Panc1 (cell line): ENCODE results near the gene ARSG. TPM values are rescaled to one million over a fixed set of nuclear protein-coding genes. Genes with fewer than 3 reads are reported as not detected.
"Not testable (repeated sequence)": the region's sequence is repeated elsewhere in the genome, so short reads cannot be mapped to it uniquely, and the experiment has no call there.

Source experiments
- ATAC-seq: fragments of 200-7000 bp; cut with Tn5 transposase; 2 replicates; pipeline ENCODE4 v1.9.1; 2020; ENCODE audit warnings: mild to moderate bottlenecking, moderate library complexity
- BruUV-seq: library from RNA; stranded (reverse); fragments of 400-500 nt; replicated peaks from 2 replicates; lab custom pipeline; 2021; lab: Mats Ljungman, UMichigan
- CTCF ChIA-PET: fragments of 300-600 bp; sonication (Branson Sonifier 250); formaldehyde crosslinking; loops from one replicate; lab custom pipeline; 2022; ENCODE audit warnings: antibody characterized with exemption; lab: Charles Lee
- POLR2A ChIA-PET: fragments of 300-600 bp; sonication (Branson Sonifier 250); formaldehyde crosslinking; loops from one replicate; lab custom pipeline; 2022; ENCODE audit warnings: antibody characterized with exemption; lab: Charles Lee
- DNase-seq: peaks from one replicate; pipeline ENCODE4 v3.0.0-alpha.2; 2010; ENCODE audit warnings: low read depth, low spot score
- H3K27ac ChIP-seq: 2 replicates; pipeline ENCODE4 v1.5.1; 2011; ENCODE audit warnings: mild to moderate bottlenecking, low read length, inconsistent platforms
- H3K27me3 ChIP-seq: fragments of 200-500 bp; sonication (Bioruptor generic); 2 replicates; pipeline ENCODE4 v1.6.0; 2014; ENCODE audit warnings: low read length, inconsistent platforms; ENCODE audit not compliant: control insufficient read depth, insufficient read depth
- H3K36me3 ChIP-seq: fragments of 200-500 bp; sonication (Bioruptor generic); 2 replicates; pipeline ENCODE4 v1.5.1; 2014; ENCODE audit warnings: inconsistent platforms, mild to moderate bottlenecking, low read length, moderate library complexity; ENCODE audit not compliant: control insufficient read depth, insufficient read depth
- H3K4me1 ChIP-seq: 2 replicates; pipeline ENCODE4 v1.5.1; 2011; ENCODE audit warnings: inconsistent platforms, mild to moderate bottlenecking, low read length, moderate library complexity; ENCODE audit not compliant: control insufficient read depth, insufficient read depth
- H3K4me3 ChIP-seq, 2 experiments: 2 replicates each; pipeline ENCODE4 v1.5.1; 2011 to 2012; ENCODE audit warnings: low read depth in 2 of 2, low read length in 2 of 2, mild to moderate bottlenecking in 2 of 2, inconsistent platforms in 1 of 2, moderate library complexity in 1 of 2
- H3K9me3 ChIP-seq: fragments of 200-500 bp; sonication (Bioruptor generic); 2 replicates; pipeline ENCODE4 v1.5.1; 2014; ENCODE audit warnings: low read depth, mild to moderate bottlenecking, inconsistent platforms, low read length, moderate library complexity; ENCODE audit not compliant: control insufficient read depth, insufficient read depth
- POLR2AphosphoS5 ChIP-seq: IDR thresholded peaks from 2 replicates; pipeline ENCODE4 v1.6.1; 2012; ENCODE audit warnings: mild to moderate bottlenecking, low read depth, low read length, moderate library complexity
- SIN3A ChIP-seq: IDR thresholded peaks from 2 replicates; pipeline ENCODE4 v1.6.1; 2012; ENCODE audit warnings: low read depth, mild to moderate bottlenecking, low read length, moderate library complexity, borderline replicate concordance; ENCODE audit not compliant: insufficient read depth
- TCF7L2 ChIP-seq: IDR thresholded peaks from 2 replicates; pipeline ENCODE4 v1.6.1; 2011; ENCODE audit warnings: mild to moderate bottlenecking, low read depth, low read length, inconsistent platforms
- in situ Hi-C: cut with HindIII; loops from 2 replicates; pipeline ENCODE4 v1.10.0; 2016; ENCODE audit warnings: low sequenced_read_pairs, low pct_unique_long_range_greater_than_20kb
- intact Hi-C: fragments of 100-400 bp; cut with micrococcal nuclease; formaldehyde crosslinking; loops from one replicate; pipeline ENCODE4 v1.10.0; 2022; ENCODE audit not compliant: unreplicated experiment
- total RNA-seq: library from RNA; stranded (reverse); gene quantifications from one replicate; pipeline ENCODE4 v1.2.1, GENCODE V29; 2021; ENCODE audit not compliant: unreplicated experiment
- TF ChIP-seq, protein P1 (sequence below): fragments of 450-650 bp; IDR thresholded peaks from 2 replicates; pipeline ENCODE4 v1.5.1; 2017; ENCODE audit warnings: mild to moderate bottlenecking
- TF ChIP-seq, protein P2 (sequence below), 2 experiments: IDR thresholded peaks; 2 replicates each; pipeline ENCODE4 v1.6.1; 2011 to 2012; ENCODE audit warnings: low read depth in 2 of 2, control low read depth in 1 of 2, low read length in 1 of 2, mild to moderate bottlenecking in 1 of 2, moderate library complexity in 1 of 2; ENCODE audit not compliant: insufficient read depth in 1 of 2

ARSG gene
- total RNA-seq, 1 experiment from 2014 or later, result 2.3 TPM

- Histone ChIP-seq H3K4me3 (no peak overlapping the region), H3K27ac (no peak overlapping the region), H3K4me1 (no peaks in the 10 kb centered on the region), H3K36me3 (no peaks in the 10 kb centered on the region), H3K27me3 (no peaks in the 10 kb centered on the region), H3K9me3 (no peaks in the 10 kb centered on the region)
- in situ Hi-C loops, result no loop called here
- DNase-seq, result no peak
- no peak for ATAC-seq
- intact Hi-C loops, result no loop called here
- CTCF ChIA-PET, result no interaction called here
- POLR2A ChIA-PET, result no interaction called here
- TF ChIP-seq, protein P1, sequence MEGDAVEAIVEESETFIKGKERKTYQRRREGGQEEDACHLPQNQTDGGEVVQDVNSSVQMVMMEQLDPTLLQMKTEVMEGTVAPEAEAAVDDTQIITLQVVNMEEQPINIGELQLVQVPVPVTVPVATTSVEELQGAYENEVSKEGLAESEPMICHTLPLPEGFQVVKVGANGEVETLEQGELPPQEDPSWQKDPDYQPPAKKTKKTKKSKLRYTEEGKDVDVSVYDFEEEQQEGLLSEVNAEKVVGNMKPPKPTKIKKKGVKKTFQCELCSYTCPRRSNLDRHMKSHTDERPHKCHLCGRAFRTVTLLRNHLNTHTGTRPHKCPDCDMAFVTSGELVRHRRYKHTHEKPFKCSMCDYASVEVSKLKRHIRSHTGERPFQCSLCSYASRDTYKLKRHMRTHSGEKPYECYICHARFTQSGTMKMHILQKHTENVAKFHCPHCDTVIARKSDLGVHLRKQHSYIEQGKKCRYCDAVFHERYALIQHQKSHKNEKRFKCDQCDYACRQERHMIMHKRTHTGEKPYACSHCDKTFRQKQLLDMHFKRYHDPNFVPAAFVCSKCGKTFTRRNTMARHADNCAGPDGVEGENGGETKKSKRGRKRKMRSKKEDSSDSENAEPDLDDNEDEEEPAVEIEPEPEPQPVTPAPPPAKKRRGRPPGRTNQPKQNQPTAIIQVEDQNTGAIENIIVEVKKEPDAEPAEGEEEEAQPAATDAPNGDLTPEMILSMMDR, result no peak
- TF ChIP-seq TCF7L2, result no peak
- no TSS peak for BruUV-seq
Observed at GRCh38 chr17:68401288-68401687, 110.0 kb downstream of the ARSG start.

DNA sequence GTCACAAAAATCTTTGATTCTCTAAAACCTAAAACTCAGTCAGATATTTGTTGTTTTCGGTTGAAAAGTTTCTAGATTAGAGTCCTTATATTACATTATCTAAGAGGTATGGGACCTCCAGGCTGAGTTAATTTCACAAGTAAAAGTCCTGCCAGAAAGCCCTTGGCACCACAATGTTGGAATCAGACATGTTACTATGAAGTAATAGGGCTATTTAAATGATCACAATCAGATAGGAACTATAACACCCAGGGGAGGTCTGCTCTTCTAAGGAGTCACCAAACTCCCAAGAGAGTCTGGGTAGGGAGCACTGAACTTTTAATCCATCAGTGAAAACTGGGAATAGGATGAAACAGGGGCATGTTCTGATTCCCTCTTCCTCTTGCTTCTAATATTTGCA is 111.8 kb downstream of the ARSG start:
- TF ChIP-seq, protein P1, result no peak
- TF ChIP-seq TCF7L2, result no peak
- no peak for TF ChIP-seq SIN3A
- TF ChIP-seq, protein P2, sequence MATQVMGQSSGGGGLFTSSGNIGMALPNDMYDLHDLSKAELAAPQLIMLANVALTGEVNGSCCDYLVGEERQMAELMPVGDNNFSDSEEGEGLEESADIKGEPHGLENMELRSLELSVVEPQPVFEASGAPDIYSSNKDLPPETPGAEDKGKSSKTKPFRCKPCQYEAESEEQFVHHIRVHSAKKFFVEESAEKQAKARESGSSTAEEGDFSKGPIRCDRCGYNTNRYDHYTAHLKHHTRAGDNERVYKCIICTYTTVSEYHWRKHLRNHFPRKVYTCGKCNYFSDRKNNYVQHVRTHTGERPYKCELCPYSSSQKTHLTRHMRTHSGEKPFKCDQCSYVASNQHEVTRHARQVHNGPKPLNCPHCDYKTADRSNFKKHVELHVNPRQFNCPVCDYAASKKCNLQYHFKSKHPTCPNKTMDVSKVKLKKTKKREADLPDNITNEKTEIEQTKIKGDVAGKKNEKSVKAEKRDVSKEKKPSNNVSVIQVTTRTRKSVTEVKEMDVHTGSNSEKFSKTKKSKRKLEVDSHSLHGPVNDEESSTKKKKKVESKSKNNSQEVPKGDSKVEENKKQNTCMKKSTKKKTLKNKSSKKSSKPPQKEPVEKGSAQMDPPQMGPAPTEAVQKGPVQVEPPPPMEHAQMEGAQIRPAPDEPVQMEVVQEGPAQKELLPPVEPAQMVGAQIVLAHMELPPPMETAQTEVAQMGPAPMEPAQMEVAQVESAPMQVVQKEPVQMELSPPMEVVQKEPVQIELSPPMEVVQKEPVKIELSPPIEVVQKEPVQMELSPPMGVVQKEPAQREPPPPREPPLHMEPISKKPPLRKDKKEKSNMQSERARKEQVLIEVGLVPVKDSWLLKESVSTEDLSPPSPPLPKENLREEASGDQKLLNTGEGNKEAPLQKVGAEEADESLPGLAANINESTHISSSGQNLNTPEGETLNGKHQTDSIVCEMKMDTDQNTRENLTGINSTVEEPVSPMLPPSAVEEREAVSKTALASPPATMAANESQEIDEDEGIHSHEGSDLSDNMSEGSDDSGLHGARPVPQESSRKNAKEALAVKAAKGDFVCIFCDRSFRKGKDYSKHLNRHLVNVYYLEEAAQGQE (IDR thresholded peaks at IDR 0.05; ENCODE audit: insufficient read depth in 1 of 2, low read depth in 2 of 2, low read length in 1 of 2), result no peak
- TF ChIP-seq POLR2AphosphoS5, result no peak
- no peaks in the 10 kb centered on the region for H3K27me3 ChIP-seq
- ChIA-PET POLR2A (interaction anchor here (0.6 kb wide), 1 partner anchor 32 kb away, joined by 5 read pairs; no protein-coding TSS in a partner anchor), CTCF (no interaction called here)
- in situ Hi-C loops, result no loop called here
- no peaks in the 10 kb centered on the region for H3K36me3 ChIP-seq
- DNase-seq (no peak), ATAC-seq (no peak)
- H3K4me3 ChIP-seq, result no peak overlapping the region
- no TSS peak for BruUV-seq
- H3K4me1 ChIP-seq, result no peaks in the 10 kb centered on the region
- no peak overlapping the region for H3K27ac ChIP-seq
- no peaks in the 10 kb centered on the region for H3K9me3 ChIP-seq
- intact Hi-C loops, result no loop called here

DNA sequence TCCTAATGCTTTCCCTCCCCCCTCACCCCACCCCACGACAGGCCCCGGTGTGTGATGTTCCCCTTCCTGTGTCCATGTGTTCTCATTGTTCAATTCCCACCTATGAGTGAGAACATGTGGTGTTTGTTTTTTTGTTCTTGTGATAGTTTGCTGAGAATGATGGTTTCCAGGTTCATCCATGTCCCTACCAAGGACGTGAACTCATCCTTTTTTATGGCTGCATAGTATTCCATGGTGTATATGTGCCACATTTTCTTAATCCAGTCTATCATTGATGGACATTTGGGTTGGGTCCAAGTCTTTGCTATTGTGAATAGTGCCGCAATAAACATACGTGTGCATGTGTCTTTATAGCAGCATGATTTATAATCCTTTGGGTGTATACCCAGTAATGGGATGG is 112.5 kb downstream of the ARSG start:
- H3K27me3 ChIP-seq, H3K4me1 ChIP-seq, CTCF ChIA-PET, H3K4me3 ChIP-seq, H3K9me3 ChIP-seq, in situ Hi-C loops, ATAC-seq, POLR2A ChIA-PET, H3K36me3 ChIP-seq, BruUV-seq, H3K27ac ChIP-seq, intact Hi-C loops, DNase-seq: not testable (repeated sequence)

GRCh38 chr17:68407656-68408055 is 116.4 kb downstream of the ARSG start:
- BruUV-seq, in situ Hi-C loops, H3K9me3 ChIP-seq, H3K4me3 ChIP-seq, CTCF ChIA-PET, H3K27me3 ChIP-seq, POLR2A ChIA-PET, H3K4me1 ChIP-seq, ATAC-seq, H3K27ac ChIP-seq, intact Hi-C loops, H3K36me3 ChIP-seq, DNase-seq: not testable (repeated sequence)
